Loucy (cell line): ENCODE data around the gene NUMBL.

Source experiments
- EZH2phosphoT487 ChIP-seq: fragments of 200-600 bp; IDR thresholded peaks from 2 replicates; pipeline ENCODE4 v1.6.1; 2018; ENCODE audit warnings: antibody characterized with exemption, mild to moderate bottlenecking, moderate library complexity, borderline replicate concordance
- TF ChIP-seq, protein P1 (sequence below): fragments of 200-600 bp; sonication (generic); conservative IDR thresholded peaks from 2 replicates; pipeline ENCODE4 v1.5.1; 2014; ENCODE audit warnings: mild to moderate bottlenecking, antibody characterized with exemption, low read length

DNA sequence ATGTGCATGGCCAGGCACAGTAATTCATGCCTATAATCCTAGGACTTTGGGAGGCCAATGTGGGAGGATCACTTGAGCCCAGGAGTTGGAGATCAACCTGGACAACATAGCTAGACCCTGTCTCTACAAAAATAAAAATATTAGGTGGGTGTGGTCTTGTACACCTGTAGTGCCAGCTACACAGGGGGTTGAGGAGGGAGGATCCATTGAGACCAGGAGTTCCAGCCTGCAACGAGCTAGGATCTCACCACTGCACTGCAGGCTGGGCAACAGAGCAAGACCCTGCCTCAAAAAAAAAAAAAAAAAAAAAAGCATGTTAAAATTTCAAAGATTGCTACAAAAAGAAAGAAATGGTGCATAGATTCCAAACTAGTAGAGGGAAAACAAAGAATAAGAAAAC lies 52.1 kb downstream of the NUMBL start:
- TF ChIP-seq, protein P1, sequence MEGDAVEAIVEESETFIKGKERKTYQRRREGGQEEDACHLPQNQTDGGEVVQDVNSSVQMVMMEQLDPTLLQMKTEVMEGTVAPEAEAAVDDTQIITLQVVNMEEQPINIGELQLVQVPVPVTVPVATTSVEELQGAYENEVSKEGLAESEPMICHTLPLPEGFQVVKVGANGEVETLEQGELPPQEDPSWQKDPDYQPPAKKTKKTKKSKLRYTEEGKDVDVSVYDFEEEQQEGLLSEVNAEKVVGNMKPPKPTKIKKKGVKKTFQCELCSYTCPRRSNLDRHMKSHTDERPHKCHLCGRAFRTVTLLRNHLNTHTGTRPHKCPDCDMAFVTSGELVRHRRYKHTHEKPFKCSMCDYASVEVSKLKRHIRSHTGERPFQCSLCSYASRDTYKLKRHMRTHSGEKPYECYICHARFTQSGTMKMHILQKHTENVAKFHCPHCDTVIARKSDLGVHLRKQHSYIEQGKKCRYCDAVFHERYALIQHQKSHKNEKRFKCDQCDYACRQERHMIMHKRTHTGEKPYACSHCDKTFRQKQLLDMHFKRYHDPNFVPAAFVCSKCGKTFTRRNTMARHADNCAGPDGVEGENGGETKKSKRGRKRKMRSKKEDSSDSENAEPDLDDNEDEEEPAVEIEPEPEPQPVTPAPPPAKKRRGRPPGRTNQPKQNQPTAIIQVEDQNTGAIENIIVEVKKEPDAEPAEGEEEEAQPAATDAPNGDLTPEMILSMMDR: no peak
- no peak for TF ChIP-seq EZH2phosphoT487
